GM19467 (cell line): ENCODE measurements around the gene HHAT.

Experiments used
- ATAC-seq: cut with Tn5 transposase; IDR thresholded peaks from one replicate; pipeline ENCODE4 v1.9.1; 2021; ENCODE audit warnings: mild to moderate bottlenecking, moderate library complexity; ENCODE audit not compliant: unreplicated experiment

The HHAT gene

DNA sequence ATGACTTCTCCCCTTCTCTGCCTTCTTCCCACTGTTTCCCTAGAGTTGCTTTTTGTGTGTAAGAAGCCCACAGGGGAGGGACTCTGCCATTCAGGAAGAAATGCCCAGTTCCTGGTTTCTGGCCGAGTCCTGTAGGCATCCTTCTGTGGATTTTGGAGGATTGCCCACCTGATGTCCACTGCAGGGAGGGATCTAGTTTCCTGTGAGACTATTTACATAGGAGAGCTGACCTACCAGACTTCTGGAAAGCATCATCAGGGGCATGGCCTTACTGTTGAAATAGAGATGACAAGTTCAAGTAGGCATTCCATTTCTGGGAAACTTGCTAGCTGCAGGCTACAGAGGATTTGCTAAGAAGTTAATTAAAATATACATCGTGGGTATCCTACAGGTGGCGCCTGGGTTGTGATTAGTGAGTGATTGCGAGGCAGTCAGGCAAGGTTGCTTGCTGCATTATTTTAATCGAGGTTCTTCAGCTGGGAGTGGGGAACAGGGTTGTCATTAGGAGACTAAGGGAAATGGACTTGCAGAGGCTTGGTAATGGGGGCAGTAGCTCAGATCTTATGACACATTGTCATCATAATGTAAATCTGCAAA lies 148.7 kb downstream of the HHAT start:
- ATAC-seq, result no peak

DNA sequence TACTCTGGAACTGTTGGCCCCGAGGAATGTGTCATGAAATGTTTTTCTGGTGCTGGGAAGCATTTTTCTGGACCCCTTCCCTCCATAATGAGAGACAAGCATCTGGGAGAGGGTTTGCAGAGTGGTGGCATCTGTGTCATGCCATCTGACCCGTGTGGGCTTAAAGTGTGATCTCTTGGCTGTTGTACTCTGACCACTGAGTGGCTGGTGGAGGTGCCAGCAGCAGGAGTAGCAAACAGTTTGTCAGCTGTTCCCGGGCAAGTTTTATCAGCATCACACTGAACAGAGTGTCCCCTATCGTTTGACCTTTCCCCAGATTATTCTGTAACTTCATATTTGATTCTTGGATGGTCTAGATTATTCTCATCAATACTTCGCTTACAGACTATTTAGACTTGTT lies 150.1 kb downstream of the HHAT start:
- ATAC-seq, result no peak

DNA sequence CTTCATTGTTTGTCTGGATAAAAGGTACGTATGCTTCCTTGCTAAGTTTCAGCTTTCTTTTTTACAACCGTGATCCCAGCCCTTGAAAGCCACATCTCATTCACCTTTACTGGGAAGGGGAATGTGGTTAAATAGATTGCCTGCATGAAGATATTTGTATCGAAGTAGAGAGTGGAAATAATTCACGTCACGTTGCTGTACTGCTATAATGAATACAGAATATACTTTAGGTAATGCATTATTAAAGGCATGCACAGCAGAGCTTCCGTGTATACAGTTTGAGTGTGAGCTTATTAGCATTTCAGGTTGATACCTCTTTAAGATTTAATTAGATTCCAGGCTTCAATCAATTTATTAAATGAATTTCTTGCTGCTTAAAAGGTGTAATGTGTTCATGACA lies 153.8 kb downstream of the HHAT start:
- ATAC-seq, result no peak

DNA sequence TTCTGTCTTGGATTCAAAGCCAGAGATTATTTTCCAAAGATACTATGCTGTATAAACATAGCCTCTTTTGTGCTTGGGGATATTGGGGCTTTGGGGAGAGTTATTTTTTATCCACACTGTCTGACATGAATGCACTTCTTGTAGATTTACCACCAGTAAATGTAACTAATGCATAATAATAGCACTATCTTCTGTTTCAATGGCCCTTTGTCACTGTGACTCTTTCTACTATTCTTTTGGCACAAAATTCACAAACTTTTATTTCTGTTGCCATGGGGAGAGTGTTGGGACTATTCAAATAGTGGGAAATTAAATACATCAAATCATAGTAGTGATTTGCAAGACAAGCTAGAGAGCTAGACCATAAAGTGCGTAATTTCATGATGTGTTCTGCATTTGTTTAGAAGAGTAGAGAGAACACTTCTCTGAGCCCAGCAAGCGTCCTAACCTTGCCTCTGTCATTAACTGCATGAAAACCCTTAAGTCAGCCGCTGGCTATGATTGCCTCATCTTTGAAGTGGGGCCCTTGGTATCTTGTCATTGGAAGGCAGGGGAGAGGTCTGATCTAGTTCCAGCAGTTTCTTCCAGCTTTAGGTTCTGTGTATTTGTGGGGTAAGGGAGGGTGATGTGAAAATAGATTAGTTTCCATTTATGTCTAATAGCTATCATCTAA lies 154.4 kb downstream of the HHAT start:
- ATAC-seq, result no peak

DNA sequence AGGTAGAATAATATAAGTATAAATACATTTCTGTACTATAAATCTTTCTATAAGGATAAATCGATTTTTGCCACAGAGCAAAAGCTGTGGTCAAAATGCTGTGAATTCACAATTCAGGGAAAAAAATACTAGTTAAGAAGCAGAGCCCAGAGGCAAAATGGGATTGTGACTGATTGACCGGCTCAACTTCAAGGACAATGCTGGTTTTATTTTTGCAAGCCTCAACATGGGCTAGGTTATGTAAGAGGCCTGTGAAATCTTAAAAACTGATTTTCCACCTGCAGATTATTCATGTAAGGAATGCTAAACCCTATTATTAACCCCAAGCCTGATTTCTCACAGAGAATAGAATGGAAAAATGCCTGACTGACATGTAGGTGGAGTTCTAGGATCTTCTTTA lies 155.1 kb downstream of the HHAT start:
- no peak for ATAC-seq

DNA sequence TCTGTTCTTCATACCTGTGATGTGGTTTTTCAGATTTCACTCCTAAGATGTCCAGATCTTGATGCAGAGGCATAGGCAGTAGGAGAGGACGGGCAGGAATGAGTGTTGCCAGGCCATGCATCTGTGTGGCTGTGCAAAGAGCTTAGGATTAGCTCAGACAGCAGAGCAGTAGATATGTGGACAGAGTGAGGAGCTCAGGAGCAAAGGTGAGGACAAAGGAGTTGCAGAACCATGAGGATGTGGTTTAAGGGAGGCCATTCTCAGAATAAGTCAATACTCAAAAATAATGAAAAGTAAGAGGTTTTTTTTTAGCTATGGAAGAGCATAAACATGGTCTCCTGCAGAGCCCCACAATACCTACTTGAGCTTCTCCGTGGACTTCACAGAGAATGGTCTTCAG lies 158.3 kb downstream of the HHAT start:
- ATAC-seq, result no peak

DNA sequence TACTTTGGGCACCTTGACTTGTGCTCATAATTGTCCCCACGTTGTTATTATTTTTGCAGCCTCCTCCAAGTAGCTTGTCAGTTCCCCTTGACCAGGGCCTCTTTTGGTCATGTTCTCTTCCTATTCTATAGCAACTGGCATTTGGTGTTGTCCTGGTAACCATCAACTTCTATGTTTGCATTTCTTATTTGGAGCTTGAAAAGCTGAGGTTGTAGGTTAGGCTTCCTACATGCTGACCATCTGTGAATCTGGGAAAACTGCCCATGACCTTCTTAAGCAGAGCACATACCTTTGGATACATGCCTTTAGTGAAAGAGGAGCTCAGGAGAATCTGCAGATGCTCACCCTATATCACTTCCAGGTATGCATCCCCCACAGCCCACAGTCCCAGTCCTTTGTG lies 160.8 kb downstream of the HHAT start:
- ATAC-seq, result no peak

DNA sequence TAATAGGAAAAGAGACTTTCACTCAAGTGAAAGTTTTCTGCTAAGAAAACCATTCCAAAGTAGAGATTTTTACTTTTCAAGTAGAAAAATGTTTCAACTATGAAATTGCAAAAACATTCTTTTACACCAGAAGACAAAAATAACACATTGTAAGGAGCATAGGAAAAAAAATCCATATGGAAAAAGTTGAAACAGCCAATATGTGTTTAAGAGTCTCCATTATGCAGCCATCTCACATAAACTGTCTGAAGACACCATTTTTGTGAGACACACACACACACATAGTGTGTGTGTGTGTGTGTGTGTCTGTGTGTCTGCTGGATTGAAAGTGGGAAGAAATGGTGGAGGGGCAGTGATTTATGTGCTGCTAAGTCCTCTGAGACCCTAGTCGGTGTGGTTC lies 162.1 kb downstream of the HHAT start:
- ATAC-seq, result no peak

DNA sequence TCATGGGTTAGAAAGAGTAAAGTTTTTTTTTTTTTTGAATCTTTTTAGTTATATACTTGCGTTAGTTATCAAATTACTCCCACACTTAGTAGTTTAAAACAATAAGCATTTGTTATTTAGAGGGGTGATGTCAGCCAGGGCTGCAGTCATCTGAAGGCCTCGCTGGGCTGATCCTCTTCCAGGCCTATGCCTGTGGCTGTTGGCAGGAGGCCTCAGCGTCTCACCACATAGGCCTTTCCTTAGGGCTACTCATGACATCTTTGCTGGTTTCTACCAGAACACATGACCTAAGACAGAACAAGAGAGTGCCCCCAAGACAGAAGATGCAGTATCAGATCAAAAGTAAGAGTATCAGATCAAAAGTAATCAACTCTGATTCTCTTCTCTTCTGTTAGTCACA lies 167.4 kb downstream of the HHAT start:
- no peak for ATAC-seq

DNA sequence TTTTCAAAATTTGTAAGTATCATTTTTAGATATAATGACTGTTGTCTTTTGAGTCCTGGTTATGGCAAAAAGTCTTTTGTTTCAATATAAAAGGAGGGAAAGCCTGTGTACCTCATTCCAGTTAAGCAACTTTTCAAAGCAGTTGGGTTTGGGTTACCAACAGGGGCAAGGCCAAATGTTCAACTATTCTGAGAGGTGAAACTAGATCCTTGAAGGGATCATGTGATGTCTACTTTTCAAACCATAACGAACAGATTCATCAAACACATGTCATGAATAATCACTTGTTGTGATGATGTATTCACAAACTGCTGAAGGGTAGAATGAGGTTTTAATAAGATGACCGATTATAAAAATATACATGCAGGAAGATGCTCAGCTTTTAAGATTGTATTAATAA lies 171.3 kb downstream of the HHAT start:
- no peak for ATAC-seq

DNA sequence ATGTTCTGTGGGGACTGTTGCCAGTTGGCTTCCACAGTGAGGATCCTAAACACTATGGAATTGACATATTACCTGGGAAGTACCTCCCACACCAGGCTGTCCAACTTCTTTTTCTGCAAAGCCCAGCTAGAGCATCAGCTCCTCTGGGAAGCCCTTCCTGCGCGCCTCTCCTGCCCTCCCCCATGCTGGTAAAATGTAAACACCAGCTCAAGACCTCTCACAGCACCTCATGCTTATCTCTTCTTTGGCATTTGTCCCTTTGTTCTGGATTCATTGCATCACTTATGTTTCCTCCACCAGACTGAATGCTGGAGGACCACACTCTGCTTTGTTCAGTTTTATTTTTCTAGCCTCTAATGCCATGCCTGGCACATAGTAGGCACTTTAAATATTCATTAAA lies 172.1 kb downstream of the HHAT start:
- ATAC-seq, result no peak

DNA sequence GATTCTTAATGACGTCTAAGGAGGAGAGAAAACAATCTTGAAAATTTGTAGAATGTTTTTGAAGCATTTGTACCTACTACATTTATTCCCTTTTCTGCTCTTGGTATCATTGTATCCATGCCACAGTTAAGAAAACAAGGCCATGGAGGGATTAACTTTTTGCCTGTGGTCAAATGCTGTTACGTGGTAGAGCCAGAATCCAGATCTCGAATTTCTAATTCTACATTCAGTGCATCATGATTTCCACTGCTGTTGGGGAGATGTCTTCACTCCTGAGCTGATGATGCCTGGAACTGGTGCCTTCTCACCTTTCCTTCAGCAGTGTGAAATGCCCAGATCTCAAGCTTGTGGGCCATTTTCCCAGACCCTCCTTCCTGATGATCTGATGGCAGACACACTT lies 175.6 kb downstream of the HHAT start:
- ATAC-seq, result no peak

DNA sequence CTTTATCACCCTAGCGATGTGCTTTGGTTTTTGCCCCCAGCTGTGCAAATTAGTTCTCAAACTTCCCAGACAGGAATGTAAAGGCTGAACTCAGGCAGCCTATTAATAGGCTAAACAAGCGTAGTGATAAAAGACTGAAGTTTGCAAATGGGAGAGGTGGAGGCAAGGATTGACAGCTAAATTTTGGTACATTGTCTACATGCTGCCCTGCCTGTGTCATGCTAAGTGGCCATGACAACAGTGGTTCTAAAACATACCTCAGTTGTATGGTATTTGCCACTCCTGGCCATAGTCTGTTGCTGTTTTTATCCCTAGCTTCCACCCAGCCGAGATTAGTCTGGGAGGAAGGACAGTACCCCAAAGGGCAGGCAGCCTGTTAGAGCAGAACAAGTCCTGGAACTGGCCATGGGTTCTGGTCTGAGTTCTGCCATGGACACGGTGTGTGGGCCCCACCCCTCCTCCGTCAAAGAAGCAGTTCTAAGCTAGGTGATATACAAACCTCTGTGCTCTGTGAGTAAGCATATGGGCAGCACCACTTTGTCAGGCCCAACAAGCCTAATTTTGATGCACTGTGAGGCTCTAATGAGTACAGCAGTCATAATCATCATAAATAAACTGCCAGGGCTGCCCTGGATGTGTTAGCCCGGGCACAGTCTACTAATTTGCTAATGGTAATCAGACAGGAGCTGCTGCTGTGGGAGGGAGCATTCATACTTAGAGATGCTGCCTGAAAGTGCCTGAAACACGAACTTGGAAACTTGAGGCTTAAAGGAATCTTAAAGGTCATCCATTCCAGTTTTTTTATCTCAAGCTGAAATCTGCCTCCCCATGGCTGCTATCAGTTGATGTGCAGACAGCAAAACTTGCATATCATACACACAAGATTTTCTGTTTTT lies 177.1 kb downstream of the HHAT start:
- no peak for ATAC-seq

DNA sequence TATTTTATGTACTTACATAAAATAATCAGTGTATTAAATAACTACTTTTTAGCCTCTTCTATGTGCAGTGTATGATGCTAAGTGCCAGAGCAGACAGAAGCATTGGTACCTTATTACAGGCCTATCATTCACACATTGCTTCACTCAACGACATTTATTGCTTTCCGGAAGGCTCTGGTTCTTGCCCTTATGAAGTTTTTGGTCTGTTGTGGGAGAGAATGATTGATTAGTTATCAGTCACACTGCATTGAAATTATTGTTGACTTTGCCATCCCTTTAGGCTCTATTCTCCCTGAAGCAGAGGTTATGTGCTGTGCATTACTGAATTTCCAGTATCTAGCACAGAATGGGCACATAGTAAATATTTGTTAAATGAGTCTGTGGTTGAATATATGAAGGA lies 178.0 kb downstream of the HHAT start:
- ATAC-seq, result no peak

DNA sequence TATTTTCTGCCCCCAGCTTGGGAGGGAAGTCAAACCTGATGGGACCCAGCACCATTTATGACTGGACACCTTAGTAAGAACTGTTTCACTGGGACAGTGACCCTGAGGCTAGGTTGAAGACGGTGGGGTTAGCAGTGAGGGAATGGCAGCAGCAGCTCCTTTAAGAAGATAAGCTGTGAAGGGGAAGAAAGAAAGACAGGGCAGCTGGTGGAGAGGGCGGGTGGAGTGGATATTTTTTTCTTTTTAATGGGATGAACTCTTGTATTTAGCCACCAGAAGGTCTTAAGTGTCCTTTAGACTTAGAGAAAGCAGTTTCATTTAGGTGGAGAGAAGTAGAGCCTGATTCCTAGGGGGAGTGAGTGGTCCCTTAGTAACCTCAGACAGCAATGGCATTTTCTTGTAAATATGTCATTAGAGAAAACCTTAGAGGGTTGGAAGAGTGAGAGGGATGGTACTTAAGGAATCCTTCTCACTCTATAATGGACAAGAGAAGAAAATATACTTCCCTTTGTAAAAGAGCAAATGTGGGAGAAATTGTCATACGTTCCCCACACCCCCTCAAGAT lies 187.5 kb downstream of the HHAT start:
- no peak for ATAC-seq

DNA sequence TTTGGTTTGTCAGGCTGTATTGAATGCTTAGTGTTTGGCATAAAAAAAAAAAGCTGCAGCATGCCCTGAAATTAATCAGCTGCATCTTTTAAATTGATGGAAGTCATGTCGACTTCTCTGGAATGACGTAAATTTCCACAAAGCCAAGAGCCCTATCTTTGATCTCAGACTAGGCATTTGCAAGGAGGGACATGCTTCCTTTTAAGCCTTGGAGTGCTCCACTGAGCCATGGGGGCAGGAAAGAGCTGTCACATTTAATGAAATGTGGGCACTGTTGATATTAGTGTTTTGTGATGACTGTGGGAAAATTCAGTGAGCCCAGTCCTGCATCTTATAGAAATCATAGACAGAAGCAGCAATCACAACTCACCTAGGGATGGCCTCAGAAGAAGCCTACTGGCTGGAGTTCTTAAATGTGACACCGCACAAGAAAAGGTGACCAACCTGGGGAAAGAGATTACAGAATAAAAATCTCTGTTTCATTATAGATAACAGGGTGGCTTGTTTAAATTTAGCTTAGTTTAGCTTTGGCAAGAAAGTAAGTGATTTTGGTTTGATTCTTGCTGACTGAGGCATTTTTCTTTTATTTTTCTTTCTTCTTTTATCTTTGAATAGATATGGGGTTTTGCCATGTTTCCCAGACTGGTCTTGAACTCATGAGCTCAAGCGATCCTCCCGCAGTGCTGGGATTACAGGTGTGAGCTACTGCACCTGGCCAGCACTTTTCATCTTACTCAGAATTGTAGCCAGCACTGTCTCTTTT lies 188.2 kb downstream of the HHAT start:
- no peak for ATAC-seq

DNA sequence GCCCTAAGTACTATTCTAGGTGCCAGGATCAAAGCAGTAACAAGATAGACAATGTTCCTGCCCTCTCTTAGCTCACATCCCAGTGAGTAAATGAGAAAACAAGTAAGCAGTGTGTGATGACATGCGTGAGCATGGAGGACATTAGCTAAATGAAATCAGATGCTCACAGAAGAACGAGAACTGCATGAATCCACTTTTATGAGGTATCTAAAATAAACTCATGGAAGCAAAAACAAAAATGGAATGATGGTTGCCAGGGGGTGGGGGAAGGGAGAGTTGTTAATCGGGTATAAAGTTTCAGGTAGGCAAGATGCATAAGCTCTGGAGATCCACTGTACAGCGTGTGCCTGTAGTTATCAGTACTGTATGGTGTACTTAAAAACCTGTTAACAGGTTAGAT lies 195.1 kb downstream of the HHAT start:
- no peak for ATAC-seq

DNA sequence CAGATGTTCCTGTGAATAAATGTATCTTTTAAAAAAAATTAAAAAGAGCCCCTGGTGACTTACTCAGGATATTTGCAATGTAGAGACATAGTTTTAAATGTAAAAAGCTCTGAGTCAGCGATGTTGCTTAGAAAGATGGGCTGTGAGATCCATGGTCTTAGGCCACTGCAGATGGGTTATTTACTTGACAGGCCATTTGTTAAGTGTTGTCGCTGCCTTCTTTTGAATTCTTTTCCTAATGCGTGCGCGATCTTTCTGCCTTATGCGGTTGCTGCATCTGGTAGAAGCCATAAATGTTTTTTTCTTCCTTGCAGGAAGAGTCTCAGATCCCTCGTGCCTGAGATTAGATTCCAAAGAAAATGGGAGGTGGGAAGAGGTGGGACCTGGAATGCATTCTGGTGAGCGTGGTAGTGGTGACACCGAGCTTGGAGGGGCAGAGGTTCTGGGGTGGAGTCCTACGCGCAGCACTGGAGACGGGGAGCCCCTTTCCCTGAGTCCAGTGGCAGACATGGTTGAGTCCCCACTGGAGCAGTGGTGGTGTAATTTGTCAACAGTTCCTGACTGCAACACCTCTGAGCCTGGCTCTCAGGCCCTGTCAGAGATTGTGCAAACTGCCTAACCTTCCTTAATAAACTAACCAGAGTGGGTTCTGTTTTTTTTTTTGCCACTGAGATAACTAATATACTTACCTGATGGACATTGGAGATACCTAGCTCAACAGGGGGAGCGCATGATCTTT lies 197.2 kb downstream of the HHAT start:
- ATAC-seq, result no peak

DNA sequence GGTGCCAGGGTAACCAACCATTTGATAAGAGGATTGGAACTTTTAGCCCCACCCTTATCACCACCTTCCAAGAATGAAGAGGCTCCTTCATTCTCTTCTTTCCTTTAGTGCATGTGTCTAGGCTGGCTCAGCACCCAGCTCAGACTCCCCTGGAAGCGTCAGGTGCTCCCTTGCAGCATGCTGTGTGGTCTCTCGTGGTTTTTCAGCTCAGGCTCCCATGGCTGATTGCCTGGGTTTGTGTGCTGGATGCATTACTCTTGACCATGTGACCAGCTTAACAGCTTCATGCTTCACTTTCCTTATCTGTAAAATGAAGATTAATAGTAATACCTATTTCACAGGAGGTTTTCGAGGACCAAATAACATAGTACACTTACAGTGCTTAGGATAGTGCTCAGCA lies 198.4 kb downstream of the HHAT start:
- no peak for ATAC-seq

DNA sequence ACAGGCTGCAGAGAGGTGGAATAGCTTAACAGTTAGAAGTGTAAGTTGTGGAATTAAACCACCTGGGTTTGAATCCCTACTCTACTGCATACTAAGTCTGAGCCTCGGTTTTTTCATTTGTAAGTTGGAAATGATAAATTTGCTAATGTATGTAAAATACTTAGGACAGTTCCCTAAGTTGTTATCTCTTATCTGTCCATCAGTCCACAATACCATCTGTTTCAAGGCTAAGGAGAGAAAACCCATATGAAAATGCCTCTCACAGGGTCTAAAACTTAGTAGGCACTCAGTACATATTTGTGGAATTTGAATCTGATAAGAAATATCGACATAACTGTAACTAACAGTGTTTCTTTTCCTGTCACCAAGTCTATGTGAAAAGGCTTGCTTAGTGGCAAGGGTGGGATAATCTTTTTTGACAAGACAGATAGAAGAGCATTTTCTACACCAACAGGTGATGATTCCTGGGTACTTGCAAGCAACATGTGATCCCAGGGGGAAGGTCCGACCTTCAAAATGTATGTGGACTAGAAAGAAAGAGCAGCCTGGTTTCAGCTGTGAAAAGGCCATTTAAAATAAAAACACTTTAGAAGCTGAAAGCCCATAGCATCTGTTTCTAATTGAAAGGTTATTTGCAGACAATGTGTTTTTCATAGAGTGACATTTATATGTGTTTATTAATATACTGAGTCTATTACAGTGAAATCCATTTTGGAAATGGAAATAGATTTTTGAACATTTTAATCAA lies 202.9 kb downstream of the HHAT start:
- no peak for ATAC-seq
